ENCODE results near the gene PSAP. TPM values are rescaled to one million over a fixed set of nuclear protein-coding genes. Genes with fewer than 3 reads are reported as not detected.

Gene PSAP
- total RNA-seq, 1 donor from 2014 or later: 482 TPM

DNA sequence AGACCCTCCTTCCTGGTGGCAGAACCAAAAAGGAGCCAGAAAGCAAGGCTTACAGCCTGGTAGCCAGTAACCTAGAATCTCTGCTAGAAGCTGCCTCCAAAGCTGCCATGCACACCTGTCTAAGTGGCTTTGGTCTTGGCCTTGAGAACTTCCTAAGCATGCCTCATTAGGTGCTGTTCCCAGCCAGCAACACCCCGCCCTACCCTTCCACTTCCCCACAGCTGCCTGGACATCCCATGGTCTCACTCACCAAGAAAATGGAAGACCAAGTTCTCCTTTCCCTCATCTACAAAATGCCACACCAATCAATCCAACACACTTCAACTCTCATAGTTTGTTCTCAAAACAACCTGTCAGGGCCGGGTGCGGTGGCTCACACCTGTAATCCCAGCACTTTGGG is 4.2 kb downstream of the PSAP start:
- DNase-seq (ENCODE audit: low spot score in 2 of 2) (no peak), FAIRE-seq (no peak)

DNA sequence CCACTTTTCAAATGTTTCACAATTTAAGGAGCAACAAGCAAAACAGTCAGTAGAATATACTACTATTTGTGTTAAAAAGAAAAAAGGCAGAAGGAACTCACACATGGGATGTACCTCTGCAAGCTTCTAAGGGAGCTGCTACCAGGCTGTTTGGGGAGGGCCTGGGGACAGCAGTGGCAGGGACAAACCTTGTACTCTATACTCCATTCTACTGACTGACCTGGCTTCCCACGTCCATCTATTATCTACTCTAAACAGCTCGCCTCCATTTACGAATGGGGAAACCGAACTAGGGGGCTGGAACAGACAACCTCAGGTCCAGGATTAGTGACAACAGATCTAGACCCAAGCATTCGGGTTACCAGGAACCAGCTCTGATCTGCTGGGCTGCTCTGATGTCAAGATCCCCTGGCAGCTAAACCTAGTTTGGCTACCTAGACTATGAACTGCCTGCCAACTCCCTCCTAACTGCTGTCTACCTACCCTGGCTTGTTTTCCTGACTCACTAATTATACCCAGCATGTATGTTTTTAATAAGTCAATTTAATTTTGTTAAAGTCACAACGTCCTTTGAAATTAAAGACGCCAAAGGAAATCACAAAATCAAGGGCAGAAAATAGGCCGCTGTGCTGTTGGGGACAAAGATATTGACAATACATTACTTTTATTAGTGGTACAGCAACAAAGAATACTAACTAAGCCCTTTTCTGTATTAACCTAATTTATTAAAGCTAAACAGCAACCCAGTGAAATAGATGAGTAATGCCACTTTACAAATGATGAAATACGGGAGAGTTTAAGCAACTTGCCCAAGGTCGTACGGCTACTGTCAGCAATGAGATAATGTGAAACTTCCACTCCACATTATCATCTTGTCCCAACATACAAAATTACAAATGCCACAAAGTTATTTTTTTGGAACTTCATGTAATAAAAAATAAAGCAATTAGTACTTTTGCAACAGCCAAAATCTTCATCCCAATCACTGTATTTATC is 5.3 kb downstream of the PSAP start:
- FAIRE-seq (no peak), DNase-seq (ENCODE audit: low spot score in 2 of 2) (no peak)

DNA sequence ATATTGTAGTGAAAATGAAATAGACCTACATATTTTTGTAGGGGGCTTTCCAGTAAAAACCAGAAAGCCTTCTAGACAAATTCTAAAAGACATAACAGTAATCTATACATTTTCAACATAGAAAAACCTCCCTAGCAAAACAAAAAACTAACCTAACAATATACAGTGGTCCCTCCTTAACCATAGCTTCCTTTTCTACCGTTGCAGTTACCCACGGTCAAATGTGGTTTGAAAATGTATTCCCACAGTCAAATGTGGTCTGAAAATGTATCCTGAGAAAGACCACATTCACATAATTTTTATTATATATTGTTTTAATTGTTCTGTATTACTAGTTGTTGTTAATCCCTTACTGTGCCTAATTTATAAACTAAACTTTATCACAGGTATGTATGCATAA is 6.4 kb downstream of the PSAP start:
- FAIRE-seq (no peak), DNase-seq (ENCODE audit: low spot score in 2 of 2) (no peak)

DNA sequence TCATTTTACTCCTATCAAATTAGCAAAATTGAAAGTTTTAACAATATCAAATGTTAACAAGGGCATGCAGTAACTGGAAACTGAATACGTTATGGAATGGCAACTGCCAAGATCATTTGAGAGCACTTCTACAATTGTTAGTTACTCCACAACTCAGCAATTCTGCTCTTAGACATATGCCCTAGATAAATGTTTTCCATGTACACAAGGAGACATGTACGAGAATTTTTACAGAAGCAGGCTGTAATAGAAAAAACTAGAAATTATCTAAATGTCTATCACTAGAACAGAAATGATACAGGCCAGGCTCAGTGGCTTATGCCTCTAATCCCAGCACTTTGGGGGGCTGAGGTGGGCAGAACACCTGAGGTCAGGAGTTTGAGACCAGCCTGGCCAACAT is 7.0 kb downstream of the PSAP start:
- no peak for FAIRE-seq

DNA sequence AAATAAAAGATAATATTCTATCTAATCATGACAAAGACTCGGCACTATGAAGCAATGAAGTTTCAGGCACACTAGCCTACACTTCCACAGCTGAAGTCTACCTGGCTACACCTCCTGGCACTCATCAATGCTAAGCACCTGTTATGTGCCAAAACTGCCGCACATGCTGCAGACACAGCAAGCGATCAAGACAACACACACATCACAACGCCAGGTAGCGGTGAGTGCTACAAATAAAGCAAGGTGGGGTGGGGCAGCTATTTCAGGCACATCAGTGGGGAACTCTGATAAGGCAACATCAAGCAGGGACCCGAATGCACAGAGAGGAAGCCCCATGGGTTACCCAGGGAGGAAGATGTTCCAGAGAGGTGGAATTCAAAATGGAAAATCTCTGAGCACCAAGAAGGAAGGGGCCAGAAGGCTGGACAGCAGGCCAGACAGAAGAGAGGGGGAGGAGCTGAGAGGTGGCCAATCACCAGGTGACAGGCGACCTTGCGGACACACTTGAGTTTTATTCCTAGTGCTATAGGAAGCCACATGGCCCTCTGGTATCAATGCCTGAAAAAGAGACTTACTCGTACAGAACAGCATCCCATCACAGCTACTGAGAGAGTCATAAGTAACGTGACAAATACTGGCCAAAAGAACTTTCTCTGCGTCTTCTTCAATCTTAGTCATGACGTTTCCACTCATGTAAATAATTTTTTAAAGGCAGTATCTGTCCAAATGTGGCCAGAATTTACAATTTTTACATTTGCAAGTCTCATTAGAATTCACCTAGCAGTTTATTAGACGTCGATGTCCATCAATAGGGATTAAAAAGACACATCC is 8.0 kb downstream of the PSAP start:
- DNase-seq (ENCODE audit: low spot score in 2 of 2) (no peak), FAIRE-seq (no peak)

More for the DNA sequence above, 7.0 kb downstream of the PSAP start:
- DNase-seq (ENCODE audit: low spot score in 2 of 2): no peak

DNA sequence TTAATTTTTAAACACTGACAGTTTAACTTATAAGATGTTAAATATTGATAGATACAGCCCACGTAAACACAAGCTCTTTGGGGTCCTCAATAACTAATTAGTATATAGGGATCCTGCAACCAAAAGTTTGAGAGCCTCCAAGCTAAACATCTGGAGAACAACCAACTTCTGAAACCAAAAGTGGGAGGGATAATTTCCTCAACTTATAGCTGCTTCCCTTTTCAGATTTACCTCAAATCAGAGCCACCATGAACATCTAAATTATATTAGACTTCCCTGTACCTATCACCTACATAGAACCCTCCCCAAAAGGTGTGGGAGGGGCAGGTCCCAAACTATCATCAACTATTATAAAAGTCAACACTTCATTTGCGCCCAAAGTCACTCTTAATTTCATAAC is 8.6 kb downstream of the PSAP start:
- FAIRE-seq (no peak), DNase-seq (ENCODE audit: low spot score in 2 of 2) (no peak)

DNA sequence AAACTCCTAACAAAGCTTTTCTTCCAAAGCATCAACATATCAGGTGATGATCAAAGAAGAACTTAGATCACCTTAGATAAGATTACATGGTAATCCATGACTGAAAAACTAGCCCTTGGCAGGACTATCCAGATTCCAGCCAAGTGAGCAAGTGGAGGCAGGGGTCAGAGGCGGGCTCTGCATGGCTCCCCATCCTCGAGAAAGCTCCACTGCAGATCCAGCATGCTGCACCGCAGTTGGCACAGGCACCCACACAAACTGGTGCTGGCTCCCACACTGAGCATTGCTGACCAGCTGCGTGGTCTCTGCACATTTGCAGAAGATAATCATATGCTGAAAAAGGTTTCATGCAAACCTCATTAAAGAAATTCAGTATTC is 10.1 kb downstream of the PSAP start:
- no peak for FAIRE-seq
- DNase-seq (ENCODE audit: low spot score in 2 of 2): no peak

DNA sequence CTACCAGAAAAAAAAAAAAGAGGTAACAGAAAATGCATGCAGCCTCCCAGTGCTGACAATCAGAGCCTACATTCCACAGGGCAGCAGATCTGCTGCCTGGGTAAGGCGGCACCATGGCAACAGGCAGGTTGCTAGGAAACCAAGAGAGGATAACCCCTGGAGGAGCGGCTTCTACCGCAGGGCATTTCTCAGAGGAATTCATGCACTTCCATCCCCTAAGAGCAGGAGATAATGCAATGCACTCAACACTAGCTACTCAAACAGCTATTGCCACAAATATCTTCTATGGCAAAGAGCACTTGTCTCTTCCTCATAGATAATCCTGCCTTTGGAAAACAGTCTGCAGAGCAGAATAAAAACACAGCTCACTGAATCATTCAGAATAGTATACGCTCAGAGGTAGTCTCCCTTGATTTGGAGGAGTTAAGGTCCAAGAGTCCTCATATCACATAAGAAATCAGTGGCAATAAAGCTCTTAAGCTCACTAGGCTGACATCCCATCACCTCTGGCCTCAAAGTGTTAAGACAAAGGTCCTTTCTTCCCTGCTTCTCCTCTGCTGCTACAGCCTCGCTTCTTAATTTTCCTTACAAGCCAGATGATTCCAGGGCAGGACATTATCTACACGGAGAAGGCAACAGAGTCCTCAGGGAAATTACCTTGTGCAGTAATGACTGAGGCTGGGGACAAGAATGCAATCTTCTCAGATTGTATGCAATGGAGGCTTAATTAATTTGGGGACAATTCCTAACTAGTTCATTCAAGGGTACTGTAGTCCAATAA is 10.7 kb downstream of the PSAP start:
- FAIRE-seq (no peak), DNase-seq (ENCODE audit: low spot score in 2 of 2) (peak in 1 of 2 donors; percentile 62)

DNA sequence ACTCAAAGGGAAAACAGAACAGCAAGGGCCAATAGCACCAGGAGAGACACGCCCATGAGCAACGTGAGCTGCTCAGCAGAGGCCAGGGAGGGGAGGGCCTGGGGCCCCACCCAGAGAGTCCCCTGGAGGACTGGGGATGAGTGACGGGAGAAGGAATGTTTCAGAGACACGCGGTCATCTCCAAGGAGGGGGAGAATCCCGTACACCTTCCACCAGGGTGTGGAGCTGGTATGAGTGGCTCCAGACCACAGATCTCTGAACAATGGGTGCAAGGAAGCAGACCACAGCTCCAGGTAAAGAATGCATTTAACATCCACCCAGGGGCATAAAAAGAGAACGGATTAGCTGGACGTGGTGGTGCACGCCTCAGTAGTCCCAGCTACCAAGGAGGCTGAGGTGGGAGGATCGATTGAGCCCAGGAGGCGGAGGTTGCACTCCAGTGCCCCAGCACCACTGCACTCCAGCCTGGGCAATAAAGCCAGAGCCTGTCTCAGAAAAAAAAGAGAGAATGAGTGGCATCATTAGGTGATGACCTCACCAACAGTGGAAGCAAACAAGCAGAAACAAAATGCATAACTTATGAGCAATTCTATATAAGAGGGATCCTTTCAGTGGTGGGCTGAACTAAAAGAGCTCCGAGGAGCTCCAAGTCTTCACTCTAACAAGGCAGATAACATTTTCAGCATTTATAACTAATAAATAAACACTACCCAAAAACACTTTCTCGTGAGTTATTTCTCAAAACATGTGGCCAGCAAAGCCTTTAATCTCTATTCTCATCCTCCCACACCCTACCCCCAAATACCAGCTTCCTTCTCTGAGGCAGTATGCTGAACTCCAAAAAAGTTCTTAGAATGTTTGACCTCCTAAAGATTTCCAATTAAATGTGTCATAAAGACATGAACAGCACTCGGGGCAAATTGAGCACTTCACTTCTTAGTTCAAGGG is 12.5 kb downstream of the PSAP start:
- FAIRE-seq: no peak
- no peak for DNase-seq (ENCODE audit: low spot score in 2 of 2)

DNA sequence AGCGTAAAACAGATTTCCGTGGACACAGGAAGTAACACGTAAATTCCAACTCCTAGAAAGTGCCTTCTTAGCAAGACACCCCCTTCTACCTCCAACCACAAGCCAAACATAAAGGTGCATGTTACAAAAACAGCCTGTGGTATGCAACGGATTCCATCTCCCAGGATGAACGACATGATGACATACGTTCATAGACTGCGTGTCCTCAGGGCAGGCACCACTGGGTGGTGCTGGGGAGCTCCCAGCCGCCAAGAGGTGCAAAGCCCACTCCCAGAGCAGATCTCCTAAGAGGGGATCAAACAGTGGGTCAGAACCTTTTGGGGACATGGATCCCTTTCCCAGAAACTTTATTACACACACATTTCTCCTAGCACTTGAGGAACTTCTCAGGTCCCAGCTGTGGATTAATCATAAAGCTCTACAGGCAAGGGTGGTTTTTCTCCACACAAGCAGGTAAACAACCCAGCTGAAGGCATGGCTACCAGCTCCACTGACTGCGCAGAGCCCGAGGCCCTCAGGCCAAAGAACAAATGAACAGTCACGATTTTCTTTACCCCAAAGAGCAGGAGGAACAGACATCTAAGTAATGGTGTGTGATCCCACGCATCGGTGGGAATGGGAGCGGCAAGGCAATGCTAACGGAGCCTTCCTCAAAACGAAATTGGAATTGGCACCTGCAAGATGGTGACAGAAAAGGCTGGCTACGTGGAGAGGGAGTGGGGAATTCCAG is 13.8 kb downstream of the PSAP start:
- no peak for DNase-seq (ENCODE audit: low spot score in 2 of 2)
- no peak for FAIRE-seq

DNA sequence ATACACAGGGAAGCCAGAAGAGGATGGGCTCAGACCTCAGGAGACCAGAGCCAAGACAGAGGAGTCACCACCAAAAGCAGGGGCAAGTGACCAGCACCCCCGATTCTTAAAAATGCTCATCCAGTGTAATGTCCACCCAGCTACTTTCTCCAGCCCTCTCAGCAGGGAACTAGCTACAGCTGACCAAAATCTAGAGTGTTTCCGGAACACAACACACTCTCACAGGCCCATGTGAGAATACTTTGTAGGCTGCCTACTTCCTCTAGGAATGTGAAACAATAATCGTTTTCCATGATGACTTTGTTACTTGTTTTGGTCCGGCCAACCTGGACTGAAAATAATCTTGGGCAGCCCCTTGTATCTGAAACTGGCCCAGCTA is 14.5 kb downstream of the PSAP start:
- DNase-seq (ENCODE audit: low spot score in 2 of 2) (no peak), FAIRE-seq (no peak)

DNA sequence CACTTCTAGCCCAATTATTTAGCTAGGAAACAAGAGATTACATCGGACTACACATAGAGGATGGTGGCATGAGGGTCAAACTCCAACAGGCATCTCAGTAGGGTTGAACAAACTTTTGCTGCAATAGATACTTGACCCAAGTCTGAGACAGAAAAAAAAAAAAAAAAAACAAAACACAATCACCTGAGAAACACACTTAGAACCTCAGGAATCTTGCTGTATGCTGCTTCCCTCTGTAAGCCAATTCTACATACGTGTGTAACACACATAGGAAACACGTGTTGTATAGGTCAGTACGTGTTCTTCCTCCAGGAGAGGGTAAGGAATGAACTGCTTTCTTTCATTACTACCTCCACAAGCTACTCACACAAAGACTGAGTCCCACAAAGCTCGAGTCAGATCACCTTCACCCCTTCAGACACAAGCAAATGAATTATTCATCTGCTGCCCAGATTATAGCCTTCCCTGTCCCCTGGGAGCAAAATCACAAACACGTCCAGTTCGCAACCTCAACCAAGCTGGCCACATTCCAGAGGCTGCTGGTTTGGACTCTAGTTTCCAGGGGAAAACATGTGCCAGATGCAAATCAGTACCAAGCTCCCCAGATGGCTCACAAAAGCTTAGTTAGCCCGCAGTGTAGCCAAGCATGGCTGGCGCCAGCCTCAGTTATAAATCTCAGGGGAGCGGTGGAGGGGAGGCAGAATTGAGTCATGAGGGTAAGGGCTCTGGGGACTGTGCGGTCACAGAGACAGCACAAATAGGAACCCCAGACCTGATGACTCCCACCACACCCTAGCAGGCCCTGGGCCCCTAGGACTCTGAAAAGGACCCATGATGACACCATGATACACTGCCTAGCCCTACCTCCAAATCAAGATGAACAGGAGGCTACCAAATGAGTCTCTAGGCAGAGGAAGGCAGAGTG is 15.1 kb downstream of the PSAP start:
- no peak for FAIRE-seq
- peak in 1 of 2 donors; percentile 66 for DNase-seq (ENCODE audit: low spot score in 2 of 2)

DNA sequence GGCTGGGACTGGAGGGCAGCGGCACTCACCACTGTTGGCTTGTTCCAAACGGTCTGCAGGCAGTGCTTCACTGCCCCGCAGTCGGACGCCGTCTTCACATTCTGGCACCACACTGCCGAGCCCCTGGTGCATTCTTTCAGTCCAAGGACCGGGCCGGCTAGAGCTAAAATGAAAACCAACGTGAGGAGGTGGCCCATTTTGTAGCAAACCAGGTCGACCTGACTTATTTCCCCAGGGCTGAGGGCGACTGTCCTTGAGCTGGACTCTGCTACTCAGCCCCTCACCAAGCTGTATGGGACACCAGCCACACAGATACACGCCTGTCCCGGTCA is 16.7 kb downstream of the PSAP start:
- DNase-seq (ENCODE audit: low spot score in 2 of 2) (no peak), FAIRE-seq (no peak)

DNA sequence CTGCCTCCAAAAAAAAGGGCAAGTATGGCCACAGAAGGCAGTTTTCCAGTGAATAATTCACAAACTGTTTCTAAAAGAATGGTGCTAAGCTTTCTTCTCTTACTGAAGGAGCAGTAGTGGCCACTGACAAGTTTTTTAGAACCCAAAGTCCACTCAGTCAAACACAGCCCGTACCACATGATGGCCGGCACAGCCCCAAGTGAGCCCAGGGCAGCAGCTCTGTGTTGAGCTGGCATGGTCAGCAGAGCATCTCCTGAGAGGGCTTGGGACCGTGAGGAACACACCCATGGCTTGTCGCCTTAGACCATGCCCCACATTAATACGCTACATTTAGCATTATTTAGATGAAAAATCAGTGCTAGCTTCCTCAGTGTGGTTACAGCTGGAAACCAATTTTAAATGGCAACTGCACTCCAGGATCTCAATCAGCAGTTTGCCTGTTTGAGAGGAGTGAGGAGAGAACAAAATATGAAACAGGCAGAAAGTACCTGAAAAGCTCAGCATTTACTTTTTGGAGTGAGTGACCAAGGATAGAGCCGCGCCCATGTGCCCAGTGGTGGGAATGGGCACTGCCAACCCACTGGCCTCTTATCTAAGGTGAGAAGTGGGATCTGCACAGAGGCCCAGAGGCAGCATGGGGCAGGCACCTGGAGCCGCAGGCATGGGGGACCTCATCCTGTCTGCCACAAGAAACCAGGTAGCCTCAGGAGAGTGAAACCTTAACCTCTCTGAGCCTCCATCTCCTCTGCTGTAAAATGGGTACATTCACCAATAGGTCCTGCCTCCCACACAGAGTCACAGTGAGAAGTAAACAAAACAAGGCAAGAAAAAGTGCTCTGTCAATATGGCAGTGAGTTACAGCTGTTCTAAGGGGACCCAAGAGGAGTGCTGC is 17.4 kb downstream of the PSAP start:
- FAIRE-seq: no peak
- no peak for DNase-seq (ENCODE audit: low spot score in 2 of 2)

DNA sequence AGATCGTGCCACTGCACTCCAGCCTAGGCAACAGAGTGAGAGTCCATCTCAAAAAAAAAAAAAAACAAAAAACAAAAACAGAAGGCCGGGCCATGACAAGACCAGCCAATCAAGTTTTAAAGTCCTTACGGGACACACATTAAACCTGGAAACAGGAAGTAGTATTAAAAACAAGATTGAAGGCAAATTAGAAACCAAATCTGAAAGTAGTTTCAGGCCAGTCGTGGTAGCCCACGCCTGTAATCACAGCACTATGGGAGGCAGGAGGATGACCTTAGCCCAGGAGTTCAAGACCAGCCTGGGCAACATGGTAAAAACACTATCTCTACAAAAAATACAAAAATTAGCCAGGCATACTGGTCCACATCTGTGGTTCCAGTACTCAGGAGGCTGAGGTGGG is 18.1 kb downstream of the PSAP start:
- DNase-seq (ENCODE audit: low spot score in 2 of 2): no peak
- no peak for FAIRE-seq

DNA sequence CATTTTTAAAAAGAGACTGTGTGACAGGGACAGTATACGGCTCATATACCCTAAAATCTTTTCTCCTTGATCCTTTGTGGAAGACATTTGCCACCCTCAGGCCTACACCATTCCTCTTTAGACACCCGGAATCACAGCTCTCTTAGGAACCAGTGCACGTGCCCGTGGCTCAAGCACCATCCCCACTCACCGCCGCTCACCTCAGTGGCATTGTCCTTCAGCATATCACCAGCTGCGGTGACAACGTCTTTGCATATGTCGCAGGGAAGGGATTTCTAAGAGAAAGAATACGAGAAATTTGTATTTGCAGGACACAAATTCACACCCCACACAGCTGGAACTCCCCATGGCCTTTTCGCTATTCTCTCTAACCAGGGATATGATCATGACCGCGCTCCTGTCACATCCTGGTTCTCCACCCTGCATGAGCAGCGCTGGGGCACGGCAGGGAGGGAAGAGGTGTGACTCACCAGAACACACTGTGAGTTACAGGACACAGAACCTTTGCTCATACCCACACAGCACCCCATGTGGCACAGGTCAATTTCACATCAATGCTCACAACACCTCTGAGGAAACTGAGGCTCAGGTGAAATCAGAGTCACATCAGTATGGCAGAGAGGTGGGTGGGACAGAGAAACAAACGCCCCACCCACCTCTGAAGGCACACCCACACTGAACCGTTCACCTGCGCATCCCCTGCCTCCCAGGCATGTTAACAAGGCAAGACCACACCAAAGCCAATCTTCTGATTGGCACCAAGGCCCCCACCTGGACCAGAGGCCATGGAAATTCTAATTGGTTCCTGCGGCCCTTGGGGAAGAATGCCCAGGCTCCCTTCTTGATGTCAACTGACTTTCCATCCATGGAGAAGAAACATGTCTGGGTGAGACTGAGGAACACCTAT is 19.2 kb downstream of the PSAP start:
- DNase-seq (ENCODE audit: low spot score in 2 of 2) (no peak), FAIRE-seq (no peak)

All from frontal cortex (tissue), 4 donors.